Dermis blood vessel endothelial cell (primary cell): ENCODE measurements around the gene CCDC30. TPM values are rescaled to one million over a fixed set of nuclear protein-coding genes. Genes with fewer than 3 reads are reported as not detected.
"Not testable (repeated sequence)": the region's sequence is repeated elsewhere in the genome, so short reads cannot be mapped to it uniquely, and the experiment has no call there.

Experiments
- DNase-seq: peaks from one replicate; pipeline ENCODE4 v3.0.0; 2010
- total RNA-seq: library from RNA; depleted of rRNA; stranded (reverse); fragments of >200 nt; gene quantifications from 2 replicates; pipeline ENCODE4 v1.2.3, GENCODE V29; 2014

The CCDC30 gene
- total RNA-seq, 1 donor from 2014 or later = 0.68 TPM

GRCh38 chr1:42453386-42453785 lies 9.7 kb upstream of the CCDC30 start:
- DNase-seq = no peak

- no peak for DNase-seq
Observed at GRCh38 chr1:42454403-42454802, 8.7 kb upstream of the CCDC30 start.

- DNase-seq = peak; percentile 92
Observed at GRCh38 chr1:42456010-42456753, 6.9 kb upstream of the CCDC30 start, which contains the start of the genes PPCS and ZMYND12. PPCS (plus strand) TSS chr1:42456543; CDS start chr1:42456566, 23 bp downstream. ZMYND12 (minus strand) TSS chr1:42456022; CDS start chr1:42455997, 25 bp downstream.

GRCh38 chr1:42456754-42457089 lies 6.4 kb upstream of the CCDC30 start:
- peak; percentile 71 for DNase-seq

- DNase-seq = no peak
Observed at GRCh38 chr1:42461196-42461595, 1.9 kb upstream of the CCDC30 start.

- no peak for DNase-seq
Observed at GRCh38 chr1:42463921-42464320, 835 bp downstream of the CCDC30 start.

- no peak for DNase-seq
Observed at GRCh38 chr1:42466030-42466429, 2.9 kb downstream of the CCDC30 start.

- DNase-seq = no peak
Observed at GRCh38 chr1:42469727-42470126, 6.6 kb downstream of the CCDC30 start.

- no peak for DNase-seq
Observed at GRCh38 chr1:42476605-42477004, 13.5 kb downstream of the CCDC30 start.

GRCh38 chr1:42477354-42477753 lies 14.3 kb downstream of the CCDC30 start:
- DNase-seq = not testable (repeated sequence)

- no peak for DNase-seq
Observed at GRCh38 chr1:42477775-42478174, 14.7 kb downstream of the CCDC30 start.

GRCh38 chr1:42479621-42480020 lies 16.5 kb downstream of the CCDC30 start:
- DNase-seq = peak; percentile 15

GRCh38 chr1:42480921-42481320 lies 17.8 kb downstream of the CCDC30 start:
- no peak for DNase-seq

- DNase-seq = no peak
Observed at GRCh38 chr1:42482635-42483153, 19.6 kb downstream of the CCDC30 start.

- peak; percentile 6 for DNase-seq
Observed at GRCh38 chr1:42484382-42484781, 21.3 kb downstream of the CCDC30 start.

- DNase-seq = no peak
Observed at GRCh38 chr1:42490237-42490636, 27.2 kb downstream of the CCDC30 start.

- DNase-seq = not testable (repeated sequence)
Observed at GRCh38 chr1:42502031-42502430, 38.9 kb downstream of the CCDC30 start.

- DNase-seq = no peak
Observed at GRCh38 chr1:42504535-42505128, 41.5 kb downstream of the CCDC30 start.

- DNase-seq = no peak
Observed at GRCh38 chr1:42506576-42506975, 43.5 kb downstream of the CCDC30 start.

GRCh38 chr1:42511581-42512155 lies 48.6 kb downstream of the CCDC30 start:
- DNase-seq = peak; percentile 33

- DNase-seq = no peak
Observed at GRCh38 chr1:42518908-42519307, 55.8 kb downstream of the CCDC30 start.

- DNase-seq = no peak
Observed at GRCh38 chr1:42523171-42523570, 60.1 kb downstream of the CCDC30 start.

- no peak for DNase-seq
Observed at GRCh38 chr1:42524330-42524729, 61.2 kb downstream of the CCDC30 start.

GRCh38 chr1:42529724-42530181 lies 66.7 kb downstream of the CCDC30 start:
- DNase-seq = peak; percentile 37
